ENCODE measurements around the gene PAPSS2.

PAPSS2 gene

GRCh38 chr10:87671139-87671815 lies 11.6 kb downstream of the PAPSS2 start:
- DNase-seq (ENCODE audit: low spot score) = no peak

- DNase-seq (ENCODE audit: low spot score) = no peak
Measured at GRCh38 chr10:87672551-87672950, 12.9 kb downstream of the PAPSS2 start.

- no peak for DNase-seq (ENCODE audit: low spot score)
Measured at GRCh38 chr10:87674943-87675342, 15.3 kb downstream of the PAPSS2 start.

GRCh38 chr10:87675396-87676376 lies 16.0 kb downstream of the PAPSS2 start:
- no peak for DNase-seq (ENCODE audit: low spot score)

GRCh38 chr10:87677595-87677994 lies 17.9 kb downstream of the PAPSS2 start:
- DNase-seq (ENCODE audit: low spot score) = no peak

GRCh38 chr10:87678302-87678701 lies 18.6 kb downstream of the PAPSS2 start:
- no peak for DNase-seq (ENCODE audit: low spot score)

GRCh38 chr10:87683356-87683755 lies 23.7 kb downstream of the PAPSS2 start:
- DNase-seq (ENCODE audit: low spot score) = no peak

- no peak for DNase-seq (ENCODE audit: low spot score)
Measured at GRCh38 chr10:87684001-87684638, 24.4 kb downstream of the PAPSS2 start.

GRCh38 chr10:87685832-87686574 lies 26.3 kb downstream of the PAPSS2 start:
- DNase-seq (ENCODE audit: low spot score) = no peak

GRCh38 chr10:87691506-87692070 lies 31.9 kb downstream of the PAPSS2 start:
- DNase-seq (ENCODE audit: low spot score) = no peak

GRCh38 chr10:87692956-87693484 lies 33.3 kb downstream of the PAPSS2 start:
- DNase-seq (ENCODE audit: low spot score) = no peak

- no peak for DNase-seq (ENCODE audit: low spot score)
Measured at GRCh38 chr10:87694011-87694794, 34.5 kb downstream of the PAPSS2 start.

- DNase-seq (ENCODE audit: low spot score) = no peak
Measured at GRCh38 chr10:87695074-87695473, 35.4 kb downstream of the PAPSS2 start.

GRCh38 chr10:87696922-87697745 lies 37.5 kb downstream of the PAPSS2 start:
- DNase-seq (ENCODE audit: low spot score) = no peak

- DNase-seq (ENCODE audit: low spot score) = no peak
Measured at GRCh38 chr10:87700031-87700796, 40.5 kb downstream of the PAPSS2 start.

GRCh38 chr10:87702260-87702972 lies 42.7 kb downstream of the PAPSS2 start:
- DNase-seq (ENCODE audit: low spot score) = no peak

GRCh38 chr10:87702973-87703294 lies 43.3 kb downstream of the PAPSS2 start:
- DNase-seq (ENCODE audit: low spot score) = no peak

- DNase-seq (ENCODE audit: low spot score) = no peak
Measured at GRCh38 chr10:87703771-87704170, 44.1 kb downstream of the PAPSS2 start.

Data from cerebellar cortex (tissue), 1 donor.